Neuronal stem cell (in vitro differentiated cells): ENCODE measurements around the gene DVL2.
A peak's percentile ranks its signal among the peaks of the same experiment; 100 is the strongest.

Experiments used
- DNase-seq: peaks from one replicate; pipeline ENCODE4 v3.0.0-alpha.2; 2013; ENCODE audit warnings: low spot score
- H2AFZ ChIP-seq: one replicate; pipeline ENCODE4 v1.6.1; 2013; ENCODE audit warnings: mild to moderate bottlenecking, low read length, inconsistent platforms
- H2AK5ac ChIP-seq: 2 replicates; pipeline ENCODE4 v1.6.1; 2013; ENCODE audit warnings: low read depth, mild to moderate bottlenecking, inconsistent platforms, low read length, moderate library complexity, mixed read lengths
- H2BK120ac ChIP-seq: 2 replicates; pipeline ENCODE4 v1.6.1; 2013; ENCODE audit warnings: low read depth, mild to moderate bottlenecking, inconsistent platforms, low read length, moderate library complexity, mixed read lengths
- H2BK12ac ChIP-seq: one replicate; pipeline ENCODE4 v1.6.1; 2013; ENCODE audit warnings: low read length, inconsistent platforms
- H2BK15ac ChIP-seq: 2 replicates; pipeline ENCODE4 v1.6.1; 2013; ENCODE audit warnings: mild to moderate bottlenecking, low read length, inconsistent platforms, mixed read lengths
- H2BK5ac ChIP-seq: one replicate; pipeline ENCODE4 v1.6.1; 2013; ENCODE audit warnings: inconsistent platforms, mild to moderate bottlenecking, low read length, moderate library complexity
- H3K14ac ChIP-seq: one replicate; pipeline ENCODE4 v1.6.1; 2013; ENCODE audit warnings: low read length, inconsistent platforms
- H3K18ac ChIP-seq: 2 replicates; pipeline ENCODE4 v1.6.1; 2013; ENCODE audit warnings: low read length, inconsistent platforms
- H3K23ac ChIP-seq: 2 replicates; pipeline ENCODE4 v1.6.1; 2013; ENCODE audit warnings: low read depth, mild to moderate bottlenecking, mixed read lengths, low read length, inconsistent platforms; ENCODE audit not compliant: poor library complexity
- H3K27ac ChIP-seq: replicated peaks from 3 replicates; pipeline ENCODE4 v1.5.1; 2013; ENCODE audit warnings: low read length, inconsistent platforms
- H3K27me3 ChIP-seq, 3 experiments: 2 replicates each; pipeline ENCODE4 v1.6.1; 2013; ENCODE audit warnings: low read length in 3 of 3, mild to moderate bottlenecking in 2 of 3, inconsistent platforms in 1 of 3, low read depth in 1 of 3, mixed read lengths in 1 of 3, moderate library complexity in 1 of 3; ENCODE audit not compliant: control insufficient read depth in 3 of 3, insufficient read depth in 3 of 3
- H3K36me3 ChIP-seq, 2 donors: replicated peaks in 1 of 2; 2 replicates each; pipeline ENCODE4 v1.6.1; 2013; ENCODE audit warnings: low read length in 2 of 2; ENCODE audit not compliant: control insufficient read depth in 2 of 2, insufficient read depth in 2 of 2
- H3K4ac ChIP-seq: 2 replicates; pipeline ENCODE4 v1.6.1; 2013; ENCODE audit warnings: inconsistent platforms, mild to moderate bottlenecking, low read length, moderate library complexity
- H3K4me1 ChIP-seq, 2 donors: 1 replicate in 1 of 2; 2 replicates in 1 of 2; pipeline ENCODE4 v1.6.1; 2013; ENCODE audit warnings: low read length in 2 of 2, low read depth in 1 of 2; ENCODE audit not compliant: control insufficient read depth in 2 of 2, insufficient read depth in 1 of 2
- H3K4me2 ChIP-seq: one replicate; pipeline ENCODE4 v1.6.1; 2013; ENCODE audit warnings: mild to moderate bottlenecking, low read length, inconsistent platforms; ENCODE audit not compliant: insufficient read depth, poor library complexity, severe bottlenecking
- H3K4me3 ChIP-seq, 2 donors: 2 replicates each; pipeline ENCODE4 v1.5.1; 2013; ENCODE audit warnings: low read length in 2 of 2, mild to moderate bottlenecking in 2 of 2, inconsistent platforms in 1 of 2, moderate library complexity in 1 of 2
- H3K79me1 ChIP-seq: one replicate; pipeline ENCODE4 v1.6.1; 2013; ENCODE audit warnings: low read depth, mild to moderate bottlenecking, inconsistent platforms, low read length, moderate library complexity
- H3K9ac ChIP-seq: one replicate; pipeline ENCODE4 v1.6.1; 2013; ENCODE audit warnings: mild to moderate bottlenecking, low read depth, low read length, inconsistent platforms; ENCODE audit not compliant: poor library complexity
- H3K9me3 ChIP-seq, 2 donors: replicated peaks in 1 of 2; 2 replicates each; pipeline versions ENCODE3 to v1.6.1; 2013; ENCODE audit warnings: low read length in 2 of 2, mild to moderate bottlenecking in 2 of 2, inconsistent platforms in 1 of 2, low read depth in 1 of 2, mixed read lengths in 1 of 2, moderate library complexity in 1 of 2; ENCODE audit not compliant: control insufficient read depth in 2 of 2, insufficient read depth in 1 of 2
- H4K8ac ChIP-seq: one replicate; pipeline ENCODE4 v1.6.1; 2013; ENCODE audit warnings: low read depth, mild to moderate bottlenecking, inconsistent platforms, low read length, moderate library complexity
- H4K91ac ChIP-seq: one replicate; pipeline ENCODE4 v1.6.1; 2013; ENCODE audit warnings: low read length, low read depth, mild to moderate bottlenecking, inconsistent platforms; ENCODE audit not compliant: poor library complexity
- WGBS, 2 donors: extraction: QIAGEN DNeasy Blood & Tissue Kit; methylation state at CpG; one replicate each; pipeline ENCODE4 v1.1.7; 2013; ENCODE audit warnings: missing lambda C conversion rate in 2 of 2, mixed read lengths in 1 of 2; ENCODE audit not compliant: insufficient read length in 2 of 2, insufficient replicate concordance in 1 of 2; ENCODE audit errors: extremely low coverage in 2 of 2; 5-methylcytosine and 5-hydroxymethylcytosine counted together

DVL2 gene

GRCh38 chr17:7222972-7223292 lies 11.4 kb downstream of the DVL2 start:
- Histone ChIP-seq H2BK120ac (no peak overlapping the region), H3K4ac (no peak overlapping the region), H3K4me2 (no peak overlapping the region), H2AFZ (no peak overlapping the region), H3K23ac (peak overlapping the region; percentile 70), H3K27me3 (no peaks in the 10 kb centered on the region), H2BK15ac (no peak overlapping the region), H3K36me3 (peaks cover 57 to 75% of the 10 kb centered on the region in 2 donors), H2BK12ac (no peak overlapping the region), H2BK5ac (no peak overlapping the region), H2AK5ac (no peak overlapping the region), H4K8ac (no peak overlapping the region), H3K4me1 (peaks cover 13 to 19% of the 10 kb centered on the region in 2 donors), H3K14ac (no peak overlapping the region), H3K18ac (no peak overlapping the region), H3K4me3 (no peak overlapping the region), H3K9me3 (no peaks in the 10 kb centered on the region), H3K9ac (no peak overlapping the region), H4K91ac (no peak overlapping the region), H3K79me1 (no peaks in the 10 kb centered on the region), H3K27ac (no peak overlapping the region)
- DNase-seq = no peak
- no CpG with 5 or more reads among the region's 7 CpGs for WGBS, 2 donors

GRCh38 chr17:7222093-7222971 lies 12.0 kb downstream of the DVL2 start:
- Histone ChIP-seq H2BK5ac (no peak overlapping the region), H2AFZ (no peak overlapping the region), H2BK15ac (no peak overlapping the region), H2BK120ac (no peak overlapping the region), H3K4ac (no peak overlapping the region), H4K8ac (no peak overlapping the region), H4K91ac (no peak overlapping the region), H3K14ac (no peak overlapping the region), H3K23ac (peak overlapping the region; percentile 70), H2BK12ac (no peak overlapping the region), H2AK5ac (no peak overlapping the region), H3K9ac (peak overlapping the region; percentile 1), H3K4me2 (no peak overlapping the region), H3K4me1 (peaks cover 17 to 22% of the 10 kb centered on the region in 2 donors), H3K4me3 (no peak overlapping the region), H3K36me3 (peaks cover 52 to 69% of the 10 kb centered on the region in 2 donors), H3K79me1 (no peaks in the 10 kb centered on the region), H3K18ac (no peak overlapping the region), H3K27ac (no peak overlapping the region), H3K27me3 (no peaks in the 10 kb centered on the region), H3K9me3 (no peaks in the 10 kb centered on the region)
- WGBS, 2 donors = no CpG with 5 or more reads among the region's 15 CpGs
- DNase-seq = no peak

GRCh38 chr17:7221278-7222092 lies 12.8 kb downstream of the DVL2 start:
- Histone ChIP-seq H3K9me3 (no peaks in the 10 kb centered on the region), H2BK5ac (no peak overlapping the region), H3K27me3 (no peaks in the 10 kb centered on the region), H4K8ac (no peak overlapping the region), H3K4ac (no peak overlapping the region), H3K36me3 (peaks cover 43 to 60% of the 10 kb centered on the region in 2 donors), H2AFZ (no peak overlapping the region), H3K4me1 (peaks cover 17 to 23% of the 10 kb centered on the region in 2 donors), H2AK5ac (no peak overlapping the region), H3K9ac (peak overlapping the region; percentile 53), H3K18ac (no peak overlapping the region), H2BK120ac (no peak overlapping the region), H3K79me1 (no peaks in the 10 kb centered on the region), H3K4me2 (no peak overlapping the region), H3K4me3 (no peak overlapping the region), H3K23ac (no peak overlapping the region), H3K14ac (no peak overlapping the region), H2BK15ac (no peak overlapping the region), H4K91ac (no peak overlapping the region), H2BK12ac (no peak overlapping the region), H3K27ac (no peak overlapping the region)
- no peak for DNase-seq
- no CpG with 5 or more reads among the region's 10 CpGs for WGBS, 2 donors
